Stimulated activated CD4-positive, alpha-beta T cell treated with anti-CD3 and anti-CD28 coated beads, Interleukin-12 subunit alpha, Interleukin-12 subunit beta, amount 100 ng/mL, for 24 hours (primary cell): ENCODE measurements around the gene MEIS2.

Experiments used
- DNase-seq, 2 experiments: peaks; one replicate each; pipeline ENCODE4 v3.0.0-alpha.2; 2020; ENCODE audit warnings: low read depth in 2 of 2

MEIS2 gene

DNA sequence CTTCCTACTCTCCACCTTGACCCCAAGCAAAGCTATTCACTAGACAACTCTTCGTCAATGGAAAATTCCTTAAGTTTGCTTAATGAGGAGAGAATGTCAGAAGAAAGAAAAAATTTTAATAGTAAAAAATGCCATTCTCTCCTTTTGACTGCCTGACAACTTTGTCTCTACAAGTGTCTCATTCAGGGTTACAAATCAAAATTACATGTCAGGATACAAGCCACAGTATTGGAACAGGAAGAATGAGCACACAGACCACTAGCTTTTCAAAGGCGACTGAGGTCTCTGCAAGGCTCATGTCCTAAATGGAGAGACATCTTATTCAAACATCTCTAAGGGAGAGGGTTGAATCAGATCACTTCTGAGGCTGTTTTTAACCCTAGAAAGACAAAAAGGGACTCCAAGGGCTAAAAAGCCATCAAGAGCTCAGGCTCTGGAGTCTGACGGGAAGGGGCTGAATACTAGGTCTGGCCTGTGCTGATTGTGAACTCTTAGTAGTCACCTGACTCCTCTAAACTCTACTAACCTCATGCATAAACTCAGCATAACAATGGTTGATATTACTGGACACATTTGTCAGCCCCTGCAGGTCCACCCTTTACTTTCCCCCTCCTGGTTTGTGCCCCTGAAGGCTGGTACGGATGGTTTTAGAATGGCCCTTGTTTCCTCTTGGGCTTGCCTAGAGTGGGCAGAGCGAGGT is 12.8 kb upstream of the MEIS2 start:
- no peak for DNase-seq

DNA sequence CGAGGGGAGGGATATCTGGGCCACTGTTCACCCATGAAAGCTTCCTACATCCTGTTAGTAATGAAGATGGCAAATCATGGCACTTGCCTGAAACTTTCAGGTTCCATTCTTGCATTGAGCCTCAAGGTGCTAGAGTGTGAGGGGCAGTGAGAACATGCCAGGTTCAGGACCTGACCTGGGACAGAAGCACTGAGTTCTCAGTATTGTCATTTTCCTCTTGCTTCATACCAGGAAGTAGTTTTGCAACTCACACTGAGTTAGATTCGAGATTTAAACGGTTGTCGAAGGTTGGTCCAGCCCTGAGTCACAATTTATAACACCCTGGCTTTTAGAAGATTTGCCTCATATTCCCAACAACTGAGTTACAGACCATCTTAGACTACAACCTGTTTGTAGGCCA is 11.8 kb upstream of the MEIS2 start:
- DNase-seq, result no peak

DNA sequence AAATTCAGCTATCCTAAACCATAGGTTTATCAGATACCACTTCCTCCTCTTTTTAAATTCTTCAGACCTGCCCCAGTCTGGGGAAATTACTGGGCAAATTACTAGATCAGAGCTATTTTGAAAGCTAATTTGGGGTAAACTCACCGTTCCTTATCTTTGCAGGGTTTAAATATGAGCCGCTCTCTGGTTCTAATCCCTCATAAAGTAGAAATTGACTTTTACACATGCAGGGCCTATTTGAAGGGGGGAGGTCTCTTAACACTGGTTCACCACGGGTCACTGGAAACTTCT is 11.0 kb upstream of the MEIS2 start:
- no peak for DNase-seq

DNA sequence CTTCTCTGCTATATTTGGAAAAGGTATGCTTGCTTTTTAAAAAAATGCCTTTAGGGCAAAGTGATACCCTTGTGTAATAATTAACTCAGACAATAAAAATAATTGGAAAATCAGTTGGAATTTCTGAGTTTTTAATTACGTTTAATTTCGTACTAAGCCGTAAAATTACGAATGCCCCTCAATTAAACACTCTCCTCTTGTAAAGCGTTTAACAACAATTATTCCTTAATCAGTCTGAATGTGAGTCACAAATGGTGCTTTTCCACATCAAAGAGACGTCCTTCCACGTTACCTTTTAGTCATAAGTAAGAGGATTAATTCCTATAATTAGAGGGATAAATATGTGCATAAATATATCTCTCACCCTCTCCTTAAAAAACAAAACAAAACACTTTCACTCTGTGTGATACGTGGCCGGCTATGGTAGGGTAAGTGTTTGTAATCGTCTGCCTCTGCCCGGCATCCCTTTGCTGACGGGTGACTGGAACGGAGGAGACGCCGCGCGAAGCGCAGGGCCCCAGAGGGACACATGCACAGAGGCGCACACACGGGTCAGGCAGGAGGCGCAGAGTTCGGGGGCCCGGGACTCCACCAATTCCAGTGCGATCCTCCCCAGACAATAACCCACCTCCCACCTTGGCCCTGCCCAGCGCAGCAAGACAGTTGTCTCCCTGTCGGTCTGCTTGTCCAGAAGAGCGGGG is 9.7 kb upstream of the MEIS2 start:
- no peak for DNase-seq

DNA sequence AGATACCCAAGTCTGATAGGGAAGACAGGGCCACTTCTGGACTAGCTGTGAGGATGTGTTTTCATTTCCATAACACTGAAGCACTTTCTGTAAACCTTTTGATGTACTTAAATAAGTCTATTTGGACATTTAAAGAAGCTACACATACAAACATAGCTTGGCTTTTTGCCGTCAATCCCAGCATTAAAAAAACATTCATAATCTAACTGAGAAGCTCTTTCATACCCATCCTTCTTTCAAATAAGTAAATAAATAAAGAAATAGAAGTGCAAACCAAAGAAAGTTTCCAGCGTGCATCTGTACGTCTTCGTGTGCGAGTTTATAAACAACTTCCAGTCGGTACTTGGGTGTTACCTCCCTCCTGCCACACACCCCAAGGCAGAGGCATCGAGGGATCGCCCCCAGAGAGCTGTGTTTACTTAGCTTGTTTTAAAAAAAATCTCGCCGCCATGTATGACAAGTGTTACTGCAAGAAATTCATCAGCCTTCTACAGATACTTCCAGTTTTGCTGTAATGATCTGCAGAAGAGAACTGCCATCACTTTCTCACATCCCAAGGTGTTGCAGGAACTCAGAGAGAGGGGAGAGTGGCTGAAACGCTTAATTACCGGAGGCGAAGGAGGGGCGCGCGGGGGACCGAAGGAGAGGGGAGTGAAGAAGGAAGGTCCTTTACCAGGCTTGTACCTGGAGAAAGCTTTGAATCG is 9.0 kb upstream of the MEIS2 start:
- DNase-seq, result no peak

DNA sequence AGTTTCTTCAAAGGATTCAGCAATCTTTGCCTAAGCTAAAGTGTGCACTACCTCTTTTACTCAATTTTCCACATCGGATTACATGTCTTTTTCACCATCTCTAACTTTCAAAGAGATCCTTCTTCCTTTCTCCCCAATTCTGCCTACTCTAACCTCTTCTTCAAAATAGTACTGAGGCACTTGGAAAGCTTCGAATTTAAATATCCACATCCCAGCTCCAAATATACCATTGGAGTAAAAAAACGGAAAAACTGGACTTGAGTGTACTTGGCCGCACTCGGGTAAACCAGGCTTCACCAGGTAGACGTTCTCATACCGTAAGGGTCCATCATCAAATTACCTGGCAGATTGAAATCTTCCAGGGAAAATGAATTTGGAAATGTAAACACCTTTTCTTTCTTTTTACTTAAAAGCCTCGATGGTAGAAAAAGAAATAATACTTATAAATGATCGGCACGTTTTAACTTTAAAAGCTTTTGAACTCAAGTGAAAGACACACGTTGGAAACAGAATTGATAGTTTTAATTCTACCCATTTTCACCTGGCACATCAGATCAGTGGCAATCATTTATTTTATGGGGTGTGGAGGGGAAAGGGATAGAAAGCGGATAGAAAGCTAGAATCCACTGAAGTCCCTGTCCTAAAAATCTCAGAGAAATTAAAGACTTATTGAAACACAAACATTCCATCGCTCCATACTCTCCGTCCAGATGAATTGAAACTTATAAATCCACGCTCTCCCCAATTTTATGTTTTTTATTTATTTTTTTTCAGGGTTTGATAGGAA is 8.2 kb upstream of the MEIS2 start:
- DNase-seq, result no peak

DNA sequence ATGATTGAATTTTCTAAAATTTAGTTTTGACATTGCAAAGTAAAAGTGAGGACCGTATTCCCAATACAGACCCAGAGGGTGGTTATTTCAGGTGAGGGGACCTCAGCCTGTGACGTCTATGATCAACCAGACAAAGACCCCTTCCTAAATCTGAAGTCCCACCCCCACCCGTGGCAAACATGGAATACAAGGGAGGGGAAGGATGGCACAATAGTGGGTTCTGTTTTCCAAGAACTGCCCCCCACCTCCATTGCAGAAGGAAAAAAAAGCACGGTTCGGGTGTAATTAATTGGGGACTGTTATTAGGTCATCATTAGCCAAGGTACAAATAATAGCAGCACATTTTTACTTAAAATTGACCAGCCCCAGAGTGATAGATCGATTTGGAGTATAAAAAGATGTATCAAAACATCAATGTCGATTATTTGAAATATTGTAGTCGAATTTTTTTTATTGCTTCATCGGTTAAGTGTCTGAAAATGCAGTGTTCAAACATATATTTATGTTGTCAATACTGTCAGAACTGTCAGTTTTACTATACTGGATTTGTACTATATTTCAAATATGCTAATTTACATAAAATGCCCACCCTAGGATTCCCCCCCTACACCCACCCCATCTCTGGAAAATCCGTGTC is 7.5 kb upstream of the MEIS2 start:
- DNase-seq, result no peak

DNA sequence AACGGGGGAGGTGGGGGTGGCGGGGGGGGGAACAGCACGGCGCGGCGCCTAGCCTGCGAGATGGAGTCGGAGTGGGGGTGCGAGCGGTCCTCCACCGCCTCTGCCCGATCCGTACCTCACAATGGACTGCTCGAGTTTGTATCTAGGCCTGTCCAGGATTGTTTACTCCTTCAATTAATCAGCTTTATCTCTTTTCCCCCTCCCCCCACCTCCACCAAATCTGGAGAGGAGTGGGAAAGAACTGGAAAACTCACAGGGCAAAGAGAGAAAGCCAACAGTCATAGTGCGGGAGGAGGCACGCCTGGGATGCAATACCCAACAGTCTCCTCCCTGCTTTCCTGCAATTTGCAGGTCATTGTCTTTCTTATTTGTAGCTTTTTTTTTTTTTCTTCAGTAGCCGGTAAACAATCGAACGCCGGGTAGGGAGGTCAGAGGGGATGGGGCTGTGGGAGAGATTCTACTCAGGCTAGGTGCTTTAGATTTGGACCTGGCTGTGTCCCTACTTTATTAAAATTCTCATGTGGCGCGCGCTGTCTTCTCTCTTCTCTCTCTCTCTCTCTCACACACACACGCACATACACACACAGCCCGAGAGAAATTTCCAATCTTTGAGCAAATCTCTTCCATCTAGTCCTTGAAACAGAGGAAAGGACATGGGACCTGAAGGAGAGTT is 6.9 kb upstream of the MEIS2 start:
- no peak for DNase-seq

DNA sequence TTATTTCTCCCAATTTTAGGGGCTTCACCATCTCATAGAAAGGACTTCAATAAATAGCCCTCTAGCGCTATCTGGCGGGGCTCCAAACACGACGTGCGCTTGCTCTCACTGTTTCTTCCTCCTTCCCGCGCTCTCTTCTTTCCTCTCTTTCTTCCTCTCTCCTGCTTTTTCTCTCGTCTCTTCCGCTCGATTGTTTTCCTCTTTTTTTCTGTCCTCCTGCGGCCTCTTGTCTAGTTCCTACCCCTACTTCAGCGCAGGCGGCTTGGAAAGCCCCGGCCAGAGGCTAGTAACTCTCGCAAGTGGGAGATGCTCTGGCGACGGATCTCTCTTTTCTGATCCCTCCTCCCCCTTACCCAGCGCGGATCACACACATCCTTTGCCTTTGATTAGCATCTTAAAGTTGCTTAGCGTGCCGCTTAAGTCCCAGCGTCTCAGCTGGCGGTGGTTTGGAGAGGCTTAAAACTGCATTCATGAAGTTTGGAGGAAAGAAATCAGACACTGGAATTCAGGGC is 6.2 kb upstream of the MEIS2 start:
- no peak for DNase-seq

DNA sequence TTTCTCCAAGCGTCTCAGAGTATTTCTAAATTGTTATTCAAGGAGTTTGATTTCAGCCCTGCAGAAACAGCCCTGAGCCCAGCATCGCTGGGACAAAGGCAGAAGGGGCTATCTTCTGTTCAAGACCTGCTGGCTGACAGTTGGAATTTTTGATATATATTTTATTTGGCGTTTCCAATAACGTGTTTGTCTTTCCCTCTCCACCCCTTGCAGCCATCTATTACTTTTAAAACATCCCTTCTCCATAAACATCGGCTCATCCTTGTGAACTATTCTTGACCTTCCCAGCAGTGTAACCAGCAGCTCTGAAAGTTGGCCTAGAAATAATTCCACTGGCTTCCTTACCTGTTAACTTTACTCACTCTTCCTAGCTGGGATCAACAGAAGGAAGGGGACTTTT is 5.5 kb upstream of the MEIS2 start:
- DNase-seq, result no peak

DNA sequence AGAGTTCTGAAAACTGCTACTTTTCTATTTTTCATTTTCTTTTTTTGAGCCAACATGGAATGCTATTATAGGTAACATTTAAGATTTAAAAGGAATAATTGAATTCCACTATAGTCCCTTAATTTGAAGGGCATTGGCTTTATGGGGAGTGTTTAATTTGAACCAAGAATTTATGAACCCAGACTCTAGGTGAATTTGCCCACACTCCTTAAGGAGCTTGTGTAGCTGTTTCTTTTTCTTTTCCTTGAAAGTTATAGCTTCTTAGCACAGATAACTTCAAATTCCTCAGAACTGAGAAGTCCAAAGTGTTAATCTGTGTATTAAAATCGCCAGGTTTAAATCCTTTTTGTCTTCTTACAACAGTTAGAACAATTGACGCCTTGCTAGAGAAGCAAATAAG is 4.7 kb upstream of the MEIS2 start:
- DNase-seq, result no peak

DNA sequence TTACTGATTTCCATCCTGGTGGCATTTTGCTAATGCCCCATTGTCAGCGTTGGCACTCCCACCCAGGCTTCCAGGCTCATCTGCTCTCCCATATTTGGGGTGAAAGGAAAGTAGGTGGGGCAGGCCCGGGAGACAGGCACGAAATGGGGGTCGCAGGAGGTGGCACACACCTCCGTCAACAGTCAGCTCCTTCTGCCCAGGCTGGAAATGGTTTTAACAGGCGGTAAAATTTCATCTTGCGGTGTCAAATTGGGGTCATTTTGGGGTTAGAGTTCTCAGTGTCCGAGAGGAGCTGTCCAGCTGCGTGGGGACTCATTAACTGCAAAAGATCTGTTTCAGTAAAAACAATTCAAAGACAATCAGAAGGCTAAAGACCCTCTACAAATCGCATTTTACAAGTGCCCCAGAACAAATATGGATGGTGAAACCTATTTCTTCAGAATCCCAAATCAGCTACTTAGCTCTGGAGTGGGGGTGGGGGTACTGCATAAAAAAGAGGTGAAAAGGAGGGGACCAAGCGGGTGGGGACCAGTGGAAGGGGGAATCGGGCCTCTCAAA is 4.2 kb upstream of the MEIS2 start:
- DNase-seq, result no peak

DNA sequence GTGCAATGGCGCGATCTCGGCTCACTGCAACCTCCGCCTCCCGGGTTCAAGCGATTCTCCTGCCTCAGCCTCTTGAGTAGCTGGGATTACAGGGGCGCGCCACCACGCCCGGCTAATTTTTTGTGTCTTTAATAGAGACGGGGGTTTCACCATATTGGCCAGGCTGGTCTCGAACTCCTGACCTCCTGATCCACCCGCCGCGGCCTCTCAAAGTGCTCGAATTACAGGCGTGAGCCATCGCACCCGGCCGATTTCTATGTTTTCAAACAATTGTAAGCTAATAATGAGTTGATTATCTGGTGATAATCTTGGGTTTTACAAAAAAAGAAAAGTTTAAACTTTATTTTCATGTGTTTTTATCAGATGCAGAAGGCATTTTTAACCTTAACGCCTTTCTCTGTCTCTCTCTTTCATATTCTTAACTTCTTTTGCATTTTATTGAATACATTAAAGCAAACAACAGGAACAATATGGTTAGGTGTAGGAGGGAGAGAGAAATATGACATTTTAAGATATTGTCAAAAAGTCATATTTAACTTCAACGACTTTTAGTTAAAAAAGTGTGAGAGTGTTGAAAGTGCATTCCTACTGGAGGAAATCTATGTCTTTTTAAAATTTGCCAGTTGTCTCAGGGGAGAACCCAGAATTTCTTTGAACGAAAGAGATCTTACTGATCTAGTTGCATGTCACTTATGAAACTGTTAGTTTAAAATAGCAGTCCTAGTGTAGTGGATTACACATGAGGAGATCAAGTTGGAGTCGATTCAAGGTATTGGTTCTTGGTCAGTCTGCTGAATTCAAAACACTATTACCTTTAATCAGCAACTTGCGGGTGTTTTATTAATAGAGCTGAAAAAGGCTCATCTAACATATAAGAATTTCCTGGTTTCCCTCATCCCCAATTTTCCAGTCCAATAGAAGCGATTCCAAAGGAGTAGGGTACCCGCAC is 3.4 kb upstream of the MEIS2 start:
- DNase-seq, result no peak

DNA sequence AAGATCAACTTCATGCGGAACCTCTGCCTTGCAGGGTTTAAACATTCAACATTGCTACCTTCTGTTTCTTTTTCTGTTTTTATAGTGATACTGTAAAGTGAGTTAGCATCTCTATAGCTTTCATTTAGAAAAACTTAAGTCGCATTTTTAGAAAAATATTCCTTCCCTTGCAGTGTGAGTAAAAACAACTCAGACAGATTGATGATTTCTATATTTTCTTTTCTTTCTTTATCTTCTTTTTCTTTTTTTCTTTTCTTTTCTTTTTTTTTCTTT is 2.8 kb upstream of the MEIS2 start:
- no peak for DNase-seq

DNA sequence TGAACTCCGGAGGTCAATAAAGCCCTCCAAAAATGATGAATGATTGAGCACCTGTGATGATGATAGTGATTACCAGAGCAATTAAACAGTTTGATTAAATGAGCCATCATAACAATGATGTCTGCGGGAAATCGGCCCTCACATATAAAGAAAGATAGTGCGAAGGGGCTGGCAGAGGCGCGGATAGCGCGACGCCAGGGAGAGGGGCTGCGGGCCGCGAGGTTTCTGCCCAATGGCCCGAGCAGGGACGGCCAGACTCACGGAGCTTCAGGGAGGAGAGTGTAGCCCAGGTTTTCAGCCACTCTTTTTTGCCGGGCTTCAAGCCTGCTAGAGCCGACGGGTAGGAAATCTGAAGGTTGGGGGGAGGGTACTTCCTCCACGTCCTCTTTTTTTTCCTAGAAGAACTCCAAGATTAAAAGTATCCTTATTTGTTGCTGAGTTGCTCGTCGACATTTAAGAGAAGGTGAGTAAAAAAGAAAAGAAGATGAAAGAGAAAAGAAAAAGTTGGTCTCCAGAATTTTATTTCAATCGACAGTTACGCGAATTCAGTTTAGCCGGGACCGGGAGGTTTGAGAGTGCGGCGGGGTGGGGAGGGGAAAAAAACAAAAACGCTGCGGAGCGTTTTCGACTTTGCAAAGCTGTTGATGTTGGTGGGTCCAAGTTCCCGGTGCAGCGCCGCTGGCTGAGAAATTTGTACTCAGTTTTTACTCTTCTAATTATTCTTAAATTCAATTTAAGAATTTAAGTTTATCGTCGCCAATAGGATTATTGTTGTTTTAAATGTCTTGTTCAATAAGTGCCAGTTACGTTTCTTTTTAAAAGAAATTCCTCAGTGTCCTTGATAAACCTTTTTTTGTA is 2.2 kb upstream of the MEIS2 start:
- no peak for DNase-seq

DNA sequence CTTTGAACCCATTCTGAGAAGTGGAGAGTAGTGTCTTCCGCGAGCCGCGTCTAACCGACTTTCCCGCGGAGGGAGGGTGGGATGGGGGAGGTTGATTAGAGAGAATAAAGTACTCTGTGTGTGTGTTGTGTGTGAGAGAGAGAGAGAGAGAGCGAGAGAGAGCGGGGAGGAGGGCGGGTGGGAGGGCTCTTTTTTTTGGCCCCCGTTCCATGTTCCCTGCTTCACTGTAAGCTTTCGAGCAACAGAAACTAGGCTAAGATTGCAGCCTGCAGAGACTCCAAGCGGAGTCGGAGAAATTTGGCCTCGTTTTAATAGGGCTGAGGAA is 1.6 kb upstream of the MEIS2 start:
- no peak for DNase-seq

DNA sequence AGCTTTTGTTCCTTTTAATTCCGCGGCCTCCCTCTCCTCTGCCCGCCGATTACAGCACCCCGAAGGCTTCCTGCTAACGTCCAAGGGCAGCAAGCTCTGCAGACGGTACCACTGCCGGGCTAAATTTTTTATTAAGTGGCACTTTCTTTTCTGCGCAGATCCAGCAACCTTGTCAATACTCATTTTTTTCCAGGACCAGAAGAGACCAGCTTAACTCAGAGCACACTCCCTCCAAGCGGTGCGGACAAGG is 542 bp upstream of the MEIS2 start:
- no peak for DNase-seq

DNA sequence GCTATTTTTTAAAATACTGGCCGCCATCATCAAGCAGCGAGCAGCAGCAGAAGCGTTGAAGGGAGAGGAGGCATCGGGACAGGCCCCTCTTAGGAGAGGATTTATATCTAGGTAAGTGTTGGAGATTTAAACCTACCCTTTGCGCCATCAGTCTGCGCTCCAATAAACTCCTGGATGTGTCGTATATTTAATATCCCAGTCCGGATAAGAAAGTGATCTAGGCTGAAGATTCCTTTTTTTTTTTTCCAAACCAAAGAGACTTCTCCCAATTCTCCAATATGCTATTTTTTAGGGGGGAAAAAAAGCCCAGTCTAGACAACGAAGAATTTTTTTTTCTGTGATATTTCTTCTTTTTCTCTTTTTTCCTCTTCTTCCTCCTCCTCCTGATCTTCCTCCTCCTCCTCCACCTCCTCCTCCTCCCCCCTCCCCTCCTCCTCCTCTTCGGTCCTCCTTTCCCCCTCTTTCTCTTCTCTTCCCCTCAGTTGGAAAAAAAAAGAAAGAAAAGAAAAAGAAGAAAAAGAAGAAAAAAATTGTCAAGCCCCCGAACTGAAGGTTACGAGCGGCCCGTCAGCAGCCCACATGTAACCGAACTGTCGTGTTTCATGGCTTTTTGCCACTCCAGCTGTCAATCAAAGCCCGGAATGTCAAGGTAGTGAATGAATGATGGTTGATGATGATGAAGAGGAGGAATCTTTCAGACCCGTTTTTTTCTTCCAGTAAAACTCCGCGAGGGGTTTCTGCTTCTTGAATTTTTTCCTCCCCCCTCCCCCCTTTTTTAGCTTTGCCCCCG is 835 bp downstream of the MEIS2 start:
- DNase-seq, result no peak
